HCEC 1CT (cell line): Measurements from ENCODE around the gene TCF12.

Experiments used
- DNase-seq: peaks from one replicate; pipeline ENCODE4 v3.0.0-alpha.2; 2017

TCF12 gene

DNA sequence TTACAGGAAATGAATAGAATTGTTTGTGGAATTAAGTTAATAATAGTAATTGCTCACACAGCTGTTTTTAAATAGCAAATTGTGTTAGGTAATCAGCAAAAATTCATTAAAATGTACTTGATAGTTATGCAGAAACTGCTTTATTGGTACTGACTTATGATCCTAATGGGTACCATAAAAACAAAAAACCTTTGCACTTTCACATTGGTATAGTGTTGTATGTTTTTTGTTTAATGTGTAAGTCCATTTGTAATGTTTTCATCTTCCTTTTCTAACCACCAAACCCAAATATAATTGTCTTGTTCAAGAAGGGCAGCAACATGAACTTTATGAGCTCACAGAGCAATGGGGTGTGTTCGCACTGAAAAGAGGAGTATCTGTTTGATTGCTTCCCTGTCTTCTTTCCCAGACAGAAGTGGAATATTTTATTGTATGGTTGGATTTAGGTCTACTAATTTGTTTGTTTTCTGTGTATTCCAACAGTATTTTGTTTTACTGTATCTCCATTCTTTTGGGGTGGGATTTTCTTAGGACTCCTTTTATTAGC lies 135.8 kb downstream of the TCF12 start:
- no peak for DNase-seq

DNA sequence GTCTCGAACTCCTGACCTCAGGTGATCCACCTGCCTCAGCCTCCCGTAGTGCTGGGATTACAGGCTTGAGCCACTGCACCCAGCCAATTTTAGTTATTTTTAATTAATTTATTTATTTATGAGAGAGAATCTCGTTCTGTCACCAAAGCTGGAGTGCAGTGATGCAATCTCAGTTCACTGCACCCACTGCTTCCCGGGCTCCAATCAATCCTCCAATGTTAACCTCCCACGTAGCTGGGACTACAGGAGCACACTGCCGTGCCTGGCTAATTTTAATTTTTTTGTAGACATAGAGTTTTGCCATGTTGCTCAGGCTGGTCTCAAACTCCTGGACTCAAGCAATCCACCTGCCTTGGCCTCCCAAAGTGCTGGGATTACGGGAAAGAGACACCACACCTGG lies 137.9 kb downstream of the TCF12 start:
- no peak for DNase-seq

DNA sequence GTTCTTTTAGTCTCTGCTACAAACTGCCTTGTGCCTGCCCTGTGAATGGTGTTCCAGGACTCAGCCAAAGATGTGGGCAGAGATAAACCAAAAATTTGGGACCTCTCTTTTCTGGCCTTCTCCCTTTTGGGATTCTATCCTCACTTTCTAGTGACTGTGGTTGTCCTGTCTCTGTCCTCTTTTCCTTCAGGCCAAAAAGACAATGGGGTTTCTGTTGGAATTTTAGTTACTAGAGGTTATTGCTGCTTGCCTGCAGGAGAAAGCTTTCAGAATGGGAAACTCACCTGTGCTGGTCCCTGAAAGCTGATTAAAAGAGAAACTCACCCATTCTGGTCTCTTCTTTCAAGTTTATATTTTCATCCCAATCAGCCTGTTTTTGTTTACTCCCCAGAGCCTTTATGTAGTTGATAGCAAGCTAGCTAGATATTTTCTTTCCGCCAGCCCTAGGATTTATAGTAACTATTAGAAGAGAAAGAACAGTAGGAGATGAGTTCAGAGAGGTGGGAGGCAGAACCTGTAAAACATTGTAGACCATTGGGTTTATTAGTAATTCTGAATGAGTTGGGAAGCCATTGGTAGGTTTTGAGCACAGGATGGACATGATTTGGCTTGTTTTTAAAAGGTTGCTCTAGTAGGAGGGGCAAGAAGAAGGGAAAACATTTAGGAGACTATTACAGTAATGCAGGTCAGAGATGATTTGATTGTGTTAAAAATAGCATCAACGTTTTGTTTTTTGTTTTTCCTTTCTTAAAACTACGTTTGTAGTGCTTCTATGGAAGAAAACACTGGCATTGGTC lies 138.9 kb downstream of the TCF12 start:
- DNase-seq: peak; percentile 14

DNA sequence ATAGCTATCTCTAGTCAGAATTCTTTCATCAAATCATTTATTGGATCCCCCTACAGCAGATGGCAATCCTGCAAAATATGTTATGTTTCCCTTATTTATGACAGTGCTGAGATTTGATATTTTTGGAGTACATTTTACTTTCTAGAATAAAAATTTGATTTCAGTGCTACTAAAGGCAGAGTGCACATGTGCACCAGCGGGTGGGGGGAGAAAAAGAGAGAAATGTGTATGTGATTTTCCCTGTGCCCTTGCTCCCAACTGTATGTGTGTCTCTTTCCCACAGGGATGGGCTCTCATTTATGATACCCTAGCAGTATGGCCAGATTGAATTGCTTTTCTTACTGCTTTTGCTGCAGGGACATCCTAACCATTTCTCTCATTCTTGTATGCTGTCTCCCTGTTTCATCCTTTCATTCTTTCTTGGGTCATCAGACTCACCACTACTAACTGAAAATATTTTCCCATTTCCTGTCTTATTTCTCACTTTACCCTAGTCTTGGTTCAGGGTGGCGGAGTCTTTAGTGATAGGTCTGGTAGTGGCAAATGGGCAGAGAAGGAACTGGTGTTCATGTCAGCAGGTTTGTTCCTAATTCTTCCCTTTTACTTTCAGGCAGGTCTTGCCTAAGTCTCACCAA lies 140.7 kb downstream of the TCF12 start:
- peak; percentile 7 for DNase-seq

DNA sequence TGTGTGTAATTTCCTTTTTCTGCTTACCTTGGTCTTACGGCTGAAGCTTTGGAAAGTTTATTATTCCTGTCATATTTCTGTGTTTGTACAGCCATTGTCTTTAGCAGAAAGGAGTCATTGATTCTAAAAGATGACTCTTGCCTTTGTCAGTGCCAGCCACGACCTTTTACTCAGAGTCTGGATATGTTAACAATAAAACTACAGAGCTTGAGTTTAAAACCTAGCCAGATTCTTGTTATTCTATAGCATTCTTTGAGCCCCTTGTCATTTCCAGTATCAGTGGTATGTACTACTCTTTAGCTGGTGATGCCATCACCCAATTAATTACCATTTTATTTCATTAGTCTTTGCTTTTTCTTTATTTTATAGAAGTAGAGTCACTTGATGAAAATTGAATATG lies 142.4 kb downstream of the TCF12 start:
- DNase-seq: peak; percentile 79

DNA sequence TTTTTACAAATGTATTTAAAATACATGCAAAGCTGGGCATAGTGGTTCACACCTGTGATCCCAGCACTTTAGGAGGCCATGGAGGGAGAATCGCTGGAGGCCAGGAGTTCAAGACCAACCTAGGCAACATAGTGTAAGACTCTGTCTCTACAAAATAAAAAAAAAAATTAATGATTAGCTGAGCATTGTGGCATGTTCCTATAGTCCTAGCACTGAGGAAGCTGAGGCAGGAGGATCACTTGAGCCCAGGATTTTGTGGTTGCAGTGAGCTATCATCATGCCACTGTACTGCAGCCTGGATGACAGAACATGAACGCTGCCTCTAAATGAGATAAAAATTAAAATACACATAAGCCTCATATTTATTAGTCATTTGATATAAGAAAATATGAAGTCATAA lies 142.8 kb downstream of the TCF12 start:
- DNase-seq: no peak

DNA sequence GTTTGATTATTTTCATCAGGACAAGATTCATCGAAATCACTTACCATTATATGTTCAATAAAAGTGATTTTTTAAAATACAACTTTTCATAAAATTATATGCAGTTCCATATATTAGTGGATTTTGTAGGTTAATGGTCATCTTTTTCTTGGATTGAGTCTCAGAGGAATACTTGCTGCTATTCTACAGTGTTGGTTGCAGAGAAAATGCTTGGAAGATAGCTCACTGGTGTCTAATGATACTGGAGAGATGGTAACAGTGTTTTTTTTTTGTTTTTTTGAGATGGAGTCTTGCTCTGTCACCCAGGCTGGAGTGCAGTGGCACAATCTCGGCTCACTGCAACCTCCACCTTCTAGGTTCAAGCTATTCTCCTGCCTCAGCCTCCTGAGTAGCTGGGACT lies 143.3 kb downstream of the TCF12 start:
- DNase-seq: no peak

DNA sequence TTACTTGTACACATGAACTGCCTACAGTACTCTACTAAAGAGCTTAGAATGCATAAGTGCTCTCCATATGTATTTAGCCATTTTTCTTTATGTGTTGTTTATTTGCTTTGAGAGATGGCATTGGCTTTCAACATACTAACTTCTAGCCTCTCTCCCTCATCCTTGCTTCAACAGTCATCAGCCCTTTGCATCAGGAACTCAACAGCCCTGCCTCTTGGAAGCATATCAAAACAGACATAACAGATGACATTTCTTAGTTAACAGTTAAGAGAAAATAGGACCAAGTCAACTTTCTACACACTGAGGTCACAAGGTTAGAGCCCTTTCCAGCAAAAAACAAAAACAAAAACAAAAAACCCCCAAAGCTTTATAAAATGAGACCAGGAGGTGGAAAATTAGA lies 145.6 kb downstream of the TCF12 start:
- no peak for DNase-seq

DNA sequence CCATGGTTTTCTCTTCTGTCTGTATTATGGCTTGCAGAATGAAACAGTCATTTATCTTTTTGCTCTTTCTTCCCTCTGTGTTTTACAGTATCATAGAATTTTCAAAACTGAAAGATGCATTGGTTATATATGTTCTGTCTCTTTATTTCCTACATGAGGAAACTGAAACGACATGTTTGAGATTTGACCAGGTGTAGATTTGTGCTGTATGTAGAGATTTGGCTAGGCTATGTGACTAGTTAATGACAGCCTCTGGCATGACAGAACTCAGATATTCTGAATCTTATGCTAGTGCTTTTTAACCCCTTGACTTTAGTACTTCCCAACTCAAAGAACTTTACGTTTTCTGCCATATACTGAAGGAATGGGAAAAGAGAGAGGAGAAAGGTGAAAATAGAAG lies 151.0 kb downstream of the TCF12 start:
- no peak for DNase-seq

DNA sequence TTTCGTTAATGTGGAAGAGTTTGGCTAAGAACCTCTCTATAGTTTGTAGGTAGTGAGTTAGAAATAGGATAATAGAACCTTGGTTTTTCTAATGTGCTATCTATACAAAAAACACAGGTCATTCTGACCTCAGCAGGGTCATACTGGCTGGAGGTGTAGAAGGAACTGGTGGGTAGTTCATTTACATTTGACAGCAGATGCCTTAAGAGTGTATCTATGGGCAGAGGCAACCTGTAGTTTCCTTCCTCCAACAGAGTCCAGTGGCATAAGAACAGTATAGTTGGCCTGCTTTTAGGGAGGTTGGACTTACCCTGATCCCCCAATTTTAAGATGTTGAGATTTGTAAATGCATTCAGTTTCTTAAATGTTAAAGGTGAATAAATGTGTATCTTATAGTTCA lies 152.2 kb downstream of the TCF12 start:
- no peak for DNase-seq

DNA sequence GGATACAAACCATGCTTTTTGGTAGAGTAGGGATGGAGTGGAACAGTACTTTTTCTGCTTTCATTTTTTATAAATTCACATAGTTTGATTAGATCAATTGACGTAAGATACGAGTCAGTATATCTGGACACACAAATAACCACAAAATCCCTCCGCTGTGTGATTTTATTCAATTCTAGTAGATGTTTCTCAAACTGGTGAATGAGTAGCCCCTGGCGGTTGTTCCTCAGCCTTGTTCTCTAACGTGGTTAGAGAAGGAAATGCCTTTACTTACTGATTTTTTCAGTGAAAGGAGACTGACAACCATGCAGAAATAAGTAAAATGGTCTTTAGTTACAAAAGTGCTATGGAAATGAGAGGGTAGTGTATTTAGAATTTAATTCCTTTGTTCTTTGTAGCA lies 161.0 kb downstream of the TCF12 start:
- DNase-seq: no peak

DNA sequence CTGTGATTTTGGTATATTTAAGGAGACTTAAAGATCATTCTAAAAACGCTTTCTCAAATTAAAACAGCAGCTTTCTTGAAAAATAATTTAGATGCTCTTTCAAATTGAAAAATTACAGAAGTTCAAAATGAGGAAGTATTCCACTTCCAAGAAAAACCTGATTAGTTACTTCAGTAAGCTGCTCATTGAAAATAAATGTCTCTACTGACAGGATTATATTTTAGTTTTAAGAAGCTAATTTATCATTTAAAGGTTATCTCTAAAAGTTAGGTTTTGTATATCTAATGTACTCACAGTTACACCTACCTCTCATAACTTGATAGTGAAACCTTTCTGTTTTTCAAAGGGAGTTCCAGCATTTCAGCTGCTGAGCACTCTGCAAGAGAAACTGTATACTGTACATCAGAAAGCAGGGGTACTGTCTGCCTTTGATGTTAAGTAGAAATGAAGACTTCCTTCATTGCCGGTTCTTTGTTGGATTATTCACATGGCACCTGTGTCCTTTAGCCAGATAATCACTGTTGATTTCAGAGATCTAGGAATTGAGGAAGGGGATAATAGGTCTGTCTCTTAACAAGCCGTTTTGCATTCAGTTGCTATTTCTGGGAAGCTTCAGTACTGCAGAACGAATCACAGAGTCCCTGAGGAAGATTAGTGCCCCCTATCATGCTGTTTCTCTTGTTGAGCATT lies 161.6 kb downstream of the TCF12 start:
- peak; percentile 4 for DNase-seq

DNA sequence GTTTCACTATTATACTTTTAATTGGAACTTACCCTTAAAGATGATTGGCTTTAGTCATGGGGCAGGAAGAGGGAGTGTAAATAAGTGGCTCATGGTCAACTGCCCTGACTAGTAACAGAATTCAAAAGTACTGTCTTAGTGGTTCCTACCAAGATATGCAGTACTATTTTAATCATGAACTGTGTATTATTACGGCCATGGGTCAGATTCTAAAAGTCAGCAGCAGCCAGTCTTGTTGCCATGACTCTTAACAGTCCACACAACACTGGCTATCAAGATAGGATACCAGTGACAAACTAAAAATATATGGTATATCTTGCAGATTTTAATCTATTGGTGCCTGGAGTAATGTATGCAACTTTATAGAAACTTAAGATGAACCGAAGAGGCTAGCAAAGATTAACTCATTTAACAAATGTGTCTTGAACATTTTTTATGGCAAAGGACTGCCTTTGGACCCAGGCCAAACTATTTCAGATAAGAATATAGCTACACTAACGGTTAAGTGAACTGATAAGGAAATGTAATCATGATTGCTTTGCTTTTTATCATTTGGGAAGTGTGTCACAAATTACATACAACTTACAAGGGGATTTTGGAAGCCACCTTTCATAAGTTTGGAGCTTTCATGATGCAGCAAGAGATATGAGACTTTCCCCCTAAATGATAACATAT lies 163.7 kb downstream of the TCF12 start:
- no peak for DNase-seq

DNA sequence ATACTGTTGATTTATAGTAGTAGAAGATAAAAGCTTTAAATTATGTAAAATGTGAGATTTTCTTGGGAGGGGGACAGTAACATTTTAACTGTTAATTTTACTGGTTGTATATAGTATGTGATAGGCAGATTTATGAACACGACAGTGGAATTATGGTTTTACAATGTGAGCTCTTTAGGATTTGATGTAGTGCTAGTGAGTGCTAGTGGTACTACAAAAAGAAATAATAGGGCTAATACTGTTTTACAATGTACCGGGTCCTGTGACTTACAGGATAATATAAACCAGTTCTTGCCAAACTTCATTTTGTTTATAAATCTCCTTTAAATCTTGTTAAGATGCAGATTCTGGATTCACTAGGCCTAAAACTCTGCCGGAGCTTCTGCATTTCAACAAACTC lies 165.7 kb downstream of the TCF12 start:
- no peak for DNase-seq

DNA sequence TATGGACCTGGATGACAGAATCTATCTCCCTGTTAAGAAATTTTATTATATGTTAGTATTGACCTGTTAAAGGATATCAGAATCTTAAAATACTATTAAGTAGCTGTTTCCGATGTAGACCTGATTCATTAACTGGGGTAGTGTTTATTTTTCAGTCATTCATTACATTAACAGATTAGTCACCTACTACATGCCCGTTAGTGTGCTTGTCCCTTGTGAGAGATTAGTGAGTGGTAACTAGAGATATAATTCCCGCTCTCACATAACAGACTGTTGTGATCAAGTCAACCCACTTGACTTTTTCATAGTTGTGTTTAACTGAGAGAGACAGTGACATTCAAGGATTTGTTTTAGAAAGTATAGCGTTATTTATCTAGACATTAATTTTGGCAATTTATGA lies 166.8 kb downstream of the TCF12 start:
- DNase-seq: no peak

DNA sequence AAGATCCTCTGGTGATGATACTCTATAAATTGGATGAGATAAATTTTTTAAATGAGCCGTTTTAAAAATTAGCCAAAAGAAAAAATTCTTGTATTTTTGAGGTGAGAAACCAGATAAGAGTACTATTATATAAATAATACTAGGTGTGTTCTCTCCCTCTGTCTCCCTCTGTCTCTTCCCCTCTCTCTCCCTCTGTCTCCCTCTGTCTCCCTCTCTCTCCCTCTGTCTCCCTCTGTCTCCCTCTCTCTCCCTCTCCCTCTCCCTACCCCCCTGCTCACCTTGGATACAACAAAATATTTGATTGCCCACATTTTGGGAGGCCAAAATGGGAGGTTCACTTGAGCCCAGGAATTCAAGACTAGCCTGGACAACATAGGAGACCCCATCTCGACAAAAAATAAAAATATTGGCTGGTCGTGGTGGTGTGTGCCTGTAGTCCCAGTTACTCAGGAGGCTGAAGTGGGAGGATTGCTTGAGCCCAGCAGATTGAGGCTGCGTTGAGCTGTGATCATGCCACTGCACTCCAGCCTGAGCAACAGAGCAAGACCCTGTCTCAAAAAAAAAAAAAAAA lies 168.5 kb downstream of the TCF12 start:
- DNase-seq: no peak

DNA sequence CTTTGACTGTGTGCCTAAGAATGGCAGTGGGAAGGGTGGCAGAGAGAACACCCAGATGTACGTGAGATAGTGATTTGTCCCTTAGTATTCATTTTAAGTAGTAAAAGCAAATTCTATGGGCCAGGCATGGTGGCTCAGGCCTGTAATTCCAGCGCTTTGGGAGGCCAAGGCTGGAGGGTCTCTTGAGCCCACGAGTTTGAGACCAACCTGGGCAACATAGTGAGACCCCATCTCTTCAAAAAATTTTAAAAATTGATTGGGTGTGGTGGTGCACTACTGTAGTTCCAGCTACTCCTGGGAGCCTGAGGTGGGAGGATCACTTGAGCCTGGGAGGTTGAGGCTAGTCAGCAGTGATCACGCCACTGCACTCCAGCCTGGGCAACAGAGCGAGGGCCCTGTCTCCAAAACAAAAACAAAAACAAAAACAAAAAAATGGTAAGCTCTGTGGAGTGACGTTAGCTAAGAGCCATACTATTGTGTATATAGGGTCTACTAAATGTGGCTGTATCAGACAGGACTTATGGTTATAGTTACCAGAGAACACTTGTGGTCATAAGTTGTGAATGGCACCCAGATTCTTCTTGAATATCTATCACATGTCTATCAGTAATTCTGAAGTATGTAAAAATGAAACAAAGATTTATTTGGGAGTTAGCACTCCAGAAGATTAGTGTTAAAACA lies 171.5 kb downstream of the TCF12 start:
- DNase-seq: no peak

DNA sequence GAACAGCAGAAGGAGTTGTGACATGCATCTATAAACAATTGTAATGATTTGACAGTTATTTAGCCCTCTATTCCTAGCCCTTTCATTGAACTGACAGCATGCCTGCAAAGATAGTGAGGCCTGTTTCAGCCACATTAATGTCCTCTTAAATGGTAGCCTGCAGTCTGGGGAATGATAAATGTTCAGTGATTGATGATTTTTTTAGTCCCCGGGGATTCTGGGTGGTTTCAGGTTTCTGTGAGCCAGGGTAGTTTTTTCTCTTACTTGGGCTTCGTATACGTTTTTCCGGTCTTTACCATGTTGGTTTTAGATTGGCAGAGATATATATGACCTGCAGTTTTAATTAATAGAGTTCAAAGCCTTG lies 172.0 kb downstream of the TCF12 start:
- no peak for DNase-seq

DNA sequence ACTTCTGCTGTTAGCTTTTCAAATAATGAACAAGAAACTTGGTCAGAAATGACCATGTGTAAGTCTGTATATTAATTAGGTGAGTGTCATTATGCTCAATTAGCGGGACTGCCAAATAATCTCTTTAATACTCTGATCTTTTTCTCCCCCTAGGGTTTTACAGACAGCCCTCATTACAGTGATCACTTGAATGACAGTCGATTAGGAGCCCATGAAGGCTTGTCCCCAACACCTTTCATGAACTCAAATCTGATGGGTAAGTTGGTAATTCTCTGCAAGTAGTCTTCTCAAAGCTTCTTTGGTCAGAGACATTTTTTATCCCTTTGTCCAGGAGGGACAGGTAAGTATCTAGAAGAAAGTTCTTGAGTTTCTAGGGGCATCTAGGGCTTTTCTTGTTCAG lies 173.2 kb downstream of the TCF12 start:
- DNase-seq: no peak

DNA sequence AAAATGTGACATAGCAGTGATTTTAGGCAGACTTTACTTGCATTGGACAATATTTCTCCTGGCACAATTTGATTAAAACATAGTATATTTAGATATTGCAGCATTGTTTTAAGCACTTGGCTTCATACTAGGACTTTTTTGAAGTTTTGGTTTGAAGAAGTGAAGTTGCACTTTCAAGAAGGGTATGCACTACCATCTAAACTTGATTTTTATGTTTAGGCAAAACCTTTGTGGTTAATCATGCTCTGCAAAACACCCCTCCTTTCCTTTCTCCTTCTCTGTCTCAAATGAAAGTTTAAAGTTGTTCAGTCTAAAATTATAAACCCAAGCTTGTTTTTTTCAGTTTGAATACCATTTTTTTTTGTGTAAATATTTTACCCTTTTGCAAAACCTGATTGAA lies 173.8 kb downstream of the TCF12 start:
- no peak for DNase-seq

DNA sequence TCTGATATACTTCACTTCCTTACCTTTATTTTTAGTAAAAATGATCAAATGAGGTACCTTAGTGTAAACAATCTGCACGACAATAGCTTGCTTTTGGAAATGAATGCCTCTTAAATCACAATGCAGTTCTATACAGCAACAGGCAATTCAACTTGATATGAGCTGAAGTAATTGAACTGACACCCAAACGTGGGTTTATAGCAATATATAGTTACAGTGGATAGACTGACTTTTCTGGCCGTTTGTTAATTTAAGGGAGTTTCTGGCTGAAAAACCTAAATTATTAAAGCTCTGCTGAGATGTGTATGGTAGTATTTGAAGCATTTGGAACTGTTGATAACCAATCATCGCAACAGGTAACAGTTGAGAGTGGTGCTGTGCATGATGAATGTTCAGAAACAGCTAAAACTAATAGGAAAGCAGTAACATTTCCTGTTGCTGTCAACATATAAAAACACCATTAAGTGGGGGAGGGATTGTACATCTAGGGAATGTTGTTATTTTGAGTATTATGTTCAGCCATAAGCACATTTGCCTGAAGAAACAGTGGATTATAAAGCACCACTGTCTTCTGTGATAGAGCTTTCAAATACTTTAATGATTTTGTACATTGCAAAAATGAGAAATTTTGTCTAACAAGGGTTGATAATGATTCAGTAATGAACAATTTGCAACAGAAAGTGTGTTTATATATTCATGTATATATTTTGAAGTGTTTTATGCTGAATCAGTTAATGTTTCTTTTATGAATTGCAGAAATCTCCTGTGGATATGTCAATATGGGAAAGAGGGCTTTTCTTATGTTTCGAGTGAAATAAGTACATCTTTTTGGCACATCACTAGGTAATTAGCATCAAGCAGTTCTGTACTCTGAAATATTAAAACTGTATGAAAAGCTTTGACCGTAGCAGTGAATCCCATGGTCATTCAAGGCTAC lies 176.1 kb downstream of the TCF12 start:
- no peak for DNase-seq
